ENCODE measurements around the gene GFOD2. TPM values are rescaled to one million over a fixed set of nuclear protein-coding genes. Genes with fewer than 3 reads are reported as not detected.

The GFOD2 gene
- polyA plus RNA-seq, 3 donors: 3.7 to 9.4 (median 3.8) TPM

DNA sequence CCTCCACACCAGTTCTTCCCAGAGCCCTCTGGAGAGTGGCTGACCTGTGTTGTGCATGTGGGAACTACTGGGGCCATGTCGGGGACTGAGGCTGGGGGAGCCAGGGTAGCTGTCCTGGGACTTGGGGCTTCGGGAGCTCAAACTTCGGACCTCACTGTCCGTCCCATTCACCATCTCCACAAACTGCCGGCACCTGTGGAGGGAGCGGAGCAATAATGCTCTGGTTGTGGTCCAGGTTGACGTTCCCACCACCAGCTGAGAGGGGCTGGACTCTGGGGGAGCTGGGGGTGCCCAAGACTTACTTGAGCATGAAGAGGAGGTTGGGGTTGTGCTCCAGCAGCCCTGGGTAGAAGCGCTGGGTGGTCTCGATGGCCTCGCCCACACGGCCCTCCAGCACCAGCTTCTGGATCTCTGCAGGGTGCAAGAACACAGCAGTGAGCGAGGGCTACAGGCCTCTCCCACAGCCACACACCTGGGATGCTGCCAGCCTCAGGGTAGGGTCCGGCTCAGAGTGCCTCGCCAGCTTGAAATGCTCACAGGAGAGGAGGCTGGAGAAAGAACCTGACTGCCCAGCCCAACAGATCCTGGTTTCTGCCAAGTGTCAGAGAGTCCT is 10.6 kb upstream of the GFOD2 start:
- peaks cover 75 to 87% of the 10 kb centered on the region in 2 donors for H3K36me3 ChIP-seq (replicated peaks in 1 of 2; ENCODE audit: control insufficient read depth in 1 of 2, insufficient read depth in 2 of 2, low read length in 2 of 2)
- DNase-seq: no peak
- H3K36me3 Mint-ChIP-seq: peaks cover 62 to 78% of the 10 kb centered on the region in 2 donors
- no peaks in the 10 kb centered on the region for H3K79me2 ChIP-seq (ENCODE audit: insufficient read depth, low read length)
- no peaks in the 10 kb centered on the region for H3K9me3 Mint-ChIP-seq
- no peak overlapping the region for H3K27ac ChIP-seq (ENCODE audit: low read depth in 1 of 2, low read length in 2 of 2)
- H3K27ac Mint-ChIP-seq: no peak overlapping the region
- H3K4me2 ChIP-seq (replicated peaks; ENCODE audit: extremely low read depth, low read length, poor library complexity, severe bottlenecking): no peak overlapping the region
- peaks cover 0 to 1% (median 0%) of the 10 kb centered on the region in 3 donors for H3K27me3 Mint-ChIP-seq (ENCODE audit: low read depth in 3 of 3)
- no peak overlapping the region for H3K9ac ChIP-seq (ENCODE audit: insufficient read depth, low read length, poor library complexity, severe bottlenecking)
- H3K27me3 ChIP-seq (ENCODE audit: control insufficient read depth in 2 of 2, insufficient read depth in 2 of 2, low read length in 2 of 2): no peaks in the 10 kb centered on the region
- no peaks in the 10 kb centered on the region for H4K20me1 ChIP-seq (ENCODE audit: insufficient read depth, low read length)
- WGBS (ENCODE audit: insufficient coverage): 98% methylated on average over 10 of the region's 14 CpGs
- H2AFZ ChIP-seq (ENCODE audit: insufficient read depth, low read depth, low read length, poor library complexity, severe bottlenecking): no peak overlapping the region
- no peaks in the 10 kb centered on the region for H3K9me3 ChIP-seq (replicated peaks in 1 of 2; ENCODE audit: control insufficient read depth in 1 of 2, insufficient read depth in 1 of 2, low read length in 2 of 2)
- no peak overlapping the region for H3K4me3 ChIP-seq (replicated peaks in 1 of 3; ENCODE audit: low read depth in 2 of 3, low read length in 3 of 3)
- intact Hi-C loops (cut with micrococcal nuclease): no loop called here
- no peaks in the 10 kb centered on the region for H3K4me1 Mint-ChIP-seq
- no peak overlapping the region for H3K4me3 Mint-ChIP-seq
- TF ChIP-seq, protein P1, sequence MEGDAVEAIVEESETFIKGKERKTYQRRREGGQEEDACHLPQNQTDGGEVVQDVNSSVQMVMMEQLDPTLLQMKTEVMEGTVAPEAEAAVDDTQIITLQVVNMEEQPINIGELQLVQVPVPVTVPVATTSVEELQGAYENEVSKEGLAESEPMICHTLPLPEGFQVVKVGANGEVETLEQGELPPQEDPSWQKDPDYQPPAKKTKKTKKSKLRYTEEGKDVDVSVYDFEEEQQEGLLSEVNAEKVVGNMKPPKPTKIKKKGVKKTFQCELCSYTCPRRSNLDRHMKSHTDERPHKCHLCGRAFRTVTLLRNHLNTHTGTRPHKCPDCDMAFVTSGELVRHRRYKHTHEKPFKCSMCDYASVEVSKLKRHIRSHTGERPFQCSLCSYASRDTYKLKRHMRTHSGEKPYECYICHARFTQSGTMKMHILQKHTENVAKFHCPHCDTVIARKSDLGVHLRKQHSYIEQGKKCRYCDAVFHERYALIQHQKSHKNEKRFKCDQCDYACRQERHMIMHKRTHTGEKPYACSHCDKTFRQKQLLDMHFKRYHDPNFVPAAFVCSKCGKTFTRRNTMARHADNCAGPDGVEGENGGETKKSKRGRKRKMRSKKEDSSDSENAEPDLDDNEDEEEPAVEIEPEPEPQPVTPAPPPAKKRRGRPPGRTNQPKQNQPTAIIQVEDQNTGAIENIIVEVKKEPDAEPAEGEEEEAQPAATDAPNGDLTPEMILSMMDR (IDR thresholded peaks at IDR 0.05): no peak
- no peaks in the 10 kb centered on the region for H3K4me1 ChIP-seq (ENCODE audit: control insufficient read depth in 1 of 2, insufficient read depth in 2 of 2, low read length in 2 of 2)

DNA sequence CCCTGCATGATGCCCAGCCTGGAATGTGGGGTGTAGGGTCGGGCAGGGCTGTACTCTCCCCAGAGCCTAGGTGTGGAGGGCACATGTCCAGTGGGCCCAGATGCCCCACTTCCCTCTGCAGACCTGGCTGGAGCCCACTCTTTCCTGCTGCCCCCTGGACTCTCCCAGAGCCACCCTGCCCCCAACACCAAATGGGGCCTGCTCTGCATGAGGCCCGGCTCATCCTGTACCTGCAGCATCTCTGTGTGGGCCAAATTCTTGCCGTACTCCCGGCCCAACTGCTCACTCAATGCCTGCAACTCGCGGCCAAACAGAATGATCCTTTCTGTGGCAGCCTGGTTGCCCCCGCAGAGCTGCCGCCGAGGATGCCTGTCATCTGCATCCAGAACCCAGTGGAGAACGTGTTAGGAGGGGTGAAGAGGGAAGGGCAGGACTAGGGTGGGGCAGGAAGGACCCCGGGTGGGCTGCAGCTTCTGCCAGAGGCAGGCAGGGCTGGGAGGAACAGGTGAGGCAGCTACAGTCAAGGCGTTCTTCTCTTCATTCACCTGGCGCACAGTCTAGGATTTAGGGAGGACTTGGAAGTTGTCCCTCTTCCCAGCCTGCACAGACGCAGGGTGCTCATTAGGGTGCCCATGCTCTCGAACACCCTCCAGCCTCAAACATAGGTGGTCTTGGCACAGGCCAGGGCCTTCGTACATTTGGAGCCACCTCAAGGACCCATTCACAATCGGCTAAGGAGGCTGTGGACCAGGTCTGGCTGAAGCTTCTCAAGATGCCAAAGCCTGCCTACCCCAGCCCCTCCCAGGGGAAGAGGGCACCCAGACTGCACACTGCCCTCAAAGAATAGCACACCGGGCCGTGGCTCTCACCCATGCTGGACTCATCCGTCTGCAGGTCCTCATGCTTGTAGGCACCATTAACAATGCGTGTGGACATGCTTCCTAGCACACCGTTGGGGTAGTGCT is 8.7 kb upstream of the GFOD2 start:
- Histone ChIP-seq H3K27ac (ENCODE audit: low read depth in 1 of 2, low read length in 2 of 2) (no peak overlapping the region), H3K9me3 (replicated peaks in 1 of 2; ENCODE audit: control insufficient read depth in 1 of 2, insufficient read depth in 1 of 2, low read length in 2 of 2) (no peaks in the 10 kb centered on the region), H3K4me1 (ENCODE audit: control insufficient read depth in 1 of 2, insufficient read depth in 2 of 2, low read length in 2 of 2) (no peaks in the 10 kb centered on the region), H3K9ac (ENCODE audit: insufficient read depth, low read length, poor library complexity, severe bottlenecking) (no peak overlapping the region), H3K79me2 (ENCODE audit: insufficient read depth, low read length) (no peaks in the 10 kb centered on the region), H4K20me1 (ENCODE audit: insufficient read depth, low read length) (no peaks in the 10 kb centered on the region), H3K4me2 (replicated peaks; ENCODE audit: extremely low read depth, low read length, poor library complexity, severe bottlenecking) (no peak overlapping the region), H3K4me3 (replicated peaks in 1 of 3; ENCODE audit: low read depth in 2 of 3, low read length in 3 of 3) (no peak overlapping the region), H3K36me3 (replicated peaks in 1 of 2; ENCODE audit: control insufficient read depth in 1 of 2, insufficient read depth in 2 of 2, low read length in 2 of 2) (peaks cover 70 to 88% of the 10 kb centered on the region in 2 donors), H2AFZ (ENCODE audit: insufficient read depth, low read depth, low read length, poor library complexity, severe bottlenecking) (no peak overlapping the region), H3K27me3 (ENCODE audit: control insufficient read depth in 2 of 2, insufficient read depth in 2 of 2, low read length in 2 of 2) (no peaks in the 10 kb centered on the region)
- Mint-ChIP-seq H3K9me3 (no peaks in the 10 kb centered on the region), H3K4me1 (no peaks in the 10 kb centered on the region), H3K36me3 (peaks cover 64 to 75% of the 10 kb centered on the region in 2 donors), H3K4me3 (no peak overlapping the region), H3K27ac (peak overlapping the region in 1 of 7 donors; percentile 56), H3K27me3 (ENCODE audit: low read depth in 3 of 3) (peaks cover 0 to 1% (median 0%) of the 10 kb centered on the region in 3 donors)
- intact Hi-C loops (cut with micrococcal nuclease): no loop called here
- no peak for DNase-seq
- WGBS (ENCODE audit: insufficient coverage): 95% methylated on average over 17 of the region's 22 CpGs
- TF ChIP-seq, protein P1 (IDR thresholded peaks at IDR 0.05): no peak
